ENCODE measurements around the gene SSC5D.
"Not testable (repeated sequence)": the region's sequence is repeated elsewhere in the genome, so short reads cannot be mapped to it uniquely, and the experiment has no call there.

The SSC5D gene

DNA sequence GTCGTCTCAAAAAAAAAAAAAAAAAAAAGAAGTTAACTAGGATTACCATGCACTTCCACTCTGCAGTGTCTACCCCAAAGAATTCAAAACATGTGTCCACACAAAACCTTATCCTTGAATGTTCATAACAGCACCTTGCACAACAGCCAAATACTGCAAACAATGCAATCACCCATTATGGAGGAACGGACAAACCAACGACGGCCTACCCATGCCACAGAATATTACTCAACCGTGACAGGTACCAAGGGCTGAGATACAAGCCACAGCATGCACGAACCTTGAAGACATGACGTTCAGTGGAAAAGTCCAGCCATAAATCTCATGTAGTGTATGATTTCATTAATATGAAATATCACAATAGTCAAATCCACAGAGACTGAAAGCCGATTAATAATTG lies 42.2 kb upstream of the SSC5D start:
- Histone ChIP-seq H3K27ac (ENCODE audit: low read length) (no peak overlapping the region), H3K36me3 (ENCODE audit: control insufficient read depth in 2 of 2, insufficient read depth in 2 of 2, low read length in 2 of 2) (no peaks in the 10 kb centered on the region), H3K4me1 (ENCODE audit: control insufficient read depth, insufficient read depth, low read length) (peaks cover 7% of the 10 kb centered on the region), H3K4me3 (ENCODE audit: low read length in 2 of 2) (no peak overlapping the region), H3K9ac (ENCODE audit: low read length in 2 of 2) (no peak overlapping the region), H3K9me3 (ENCODE audit: control insufficient read depth in 2 of 2, low read length in 2 of 2) (no peaks in the 10 kb centered on the region), H3K27me3 (ENCODE audit: control insufficient read depth in 1 of 2, insufficient read depth in 2 of 2, low read length in 2 of 2) (peaks cover 53 to 54% of the 10 kb centered on the region in 2 donors)

DNA sequence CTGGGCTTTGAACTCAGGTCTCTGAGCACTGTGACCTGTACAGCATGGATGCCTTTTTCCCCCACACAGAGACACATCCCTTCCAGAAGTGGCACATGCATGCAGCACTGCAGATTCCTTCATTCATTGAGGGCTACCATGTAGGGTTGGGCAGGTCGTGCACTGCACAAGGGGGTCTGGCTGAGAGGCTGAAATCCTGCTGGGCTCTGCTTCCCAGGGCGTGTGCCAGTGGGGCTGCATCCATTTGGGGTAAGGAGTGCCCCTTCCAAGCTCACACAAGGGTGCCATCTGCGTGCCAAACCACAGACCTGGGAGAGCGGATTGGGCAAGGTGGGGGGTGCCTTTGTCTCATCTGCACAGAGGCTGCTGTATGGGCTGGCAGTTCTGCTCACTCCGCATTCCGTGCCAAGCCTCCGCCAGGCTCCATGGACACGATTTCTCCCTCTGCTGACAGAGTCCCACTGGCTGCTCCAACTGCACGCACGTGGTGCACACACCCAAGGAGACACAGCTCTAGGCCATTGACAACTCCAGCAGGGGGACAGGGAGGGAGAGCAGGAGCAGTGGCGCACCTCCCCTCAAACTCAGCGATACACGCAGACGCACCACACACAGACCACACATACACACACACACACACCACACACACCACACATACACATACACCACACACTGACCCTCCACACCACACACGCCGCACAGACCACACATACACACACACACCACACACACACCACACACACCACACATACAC lies 40.6 kb upstream of the SSC5D start:
- H3K36me3 ChIP-seq (ENCODE audit: control insufficient read depth in 2 of 2, insufficient read depth in 2 of 2, low read length in 2 of 2): no peaks in the 10 kb centered on the region
- H3K27ac ChIP-seq (ENCODE audit: low read length): no peak overlapping the region
- H3K4me3 ChIP-seq (ENCODE audit: low read length in 2 of 2): no peak overlapping the region
- no peaks in the 10 kb centered on the region for H3K9me3 ChIP-seq (ENCODE audit: control insufficient read depth in 2 of 2, low read length in 2 of 2)
- no peak overlapping the region for H3K9ac ChIP-seq (ENCODE audit: low read length in 2 of 2)
- H3K27me3 ChIP-seq (ENCODE audit: control insufficient read depth in 1 of 2, insufficient read depth in 2 of 2, low read length in 2 of 2): peaks cover 48 to 57% of the 10 kb centered on the region in 2 donors
- H3K4me1 ChIP-seq (ENCODE audit: control insufficient read depth, insufficient read depth, low read length): peaks cover 10% of the 10 kb centered on the region

DNA sequence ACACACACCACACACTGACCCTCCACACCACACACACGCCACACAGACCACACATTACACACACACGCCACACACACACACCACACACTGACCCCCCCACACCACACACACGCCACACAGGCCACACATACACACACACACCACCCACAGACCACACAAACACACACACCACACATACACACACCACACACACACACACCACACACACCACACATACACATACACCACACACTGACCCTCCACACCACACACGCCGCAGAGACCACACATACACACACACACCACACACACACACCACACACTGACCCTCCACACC lies 40.1 kb upstream of the SSC5D start:
- H3K9ac ChIP-seq (ENCODE audit: low read length in 2 of 2); H3K27ac ChIP-seq (ENCODE audit: low read length); H3K9me3 ChIP-seq (ENCODE audit: control insufficient read depth in 2 of 2, low read length in 2 of 2); H3K4me3 ChIP-seq (ENCODE audit: low read length in 2 of 2); H3K36me3 ChIP-seq (ENCODE audit: control insufficient read depth in 2 of 2, insufficient read depth in 2 of 2, low read length in 2 of 2): not testable (repeated sequence)
- Histone ChIP-seq H3K4me1 (ENCODE audit: control insufficient read depth, insufficient read depth, low read length) (peaks cover 14% of the 10 kb centered on the region), H3K27me3 (ENCODE audit: control insufficient read depth in 1 of 2, insufficient read depth in 2 of 2, low read length in 2 of 2) (peaks cover 45 to 56% of the 10 kb centered on the region in 2 donors)

DNA sequence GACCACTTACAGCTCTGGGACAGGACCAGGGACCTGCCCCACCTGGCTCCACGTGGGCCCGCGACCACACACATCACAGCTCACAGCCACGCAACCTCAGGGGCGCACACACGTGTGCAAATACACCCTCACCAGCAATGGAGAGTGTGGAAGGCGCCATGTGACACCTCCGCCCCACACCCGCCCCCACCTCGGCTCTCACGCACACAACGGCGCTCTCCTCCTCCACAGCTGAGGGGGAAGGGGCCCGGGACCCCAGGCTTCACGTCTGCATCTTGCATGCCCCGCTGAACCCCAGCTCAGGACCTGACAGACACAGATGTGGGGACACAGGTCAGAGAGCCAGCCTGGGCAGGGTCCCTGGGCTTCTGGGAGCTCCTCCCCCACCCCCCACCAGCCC lies 38.8 kb upstream of the SSC5D start:
- H3K36me3 ChIP-seq (ENCODE audit: control insufficient read depth in 2 of 2, insufficient read depth in 2 of 2, low read length in 2 of 2): no peaks in the 10 kb centered on the region
- no peak overlapping the region for H3K4me3 ChIP-seq (ENCODE audit: low read length in 2 of 2)
- H3K9me3 ChIP-seq (ENCODE audit: control insufficient read depth in 2 of 2, low read length in 2 of 2): no peaks in the 10 kb centered on the region
- H3K27me3 ChIP-seq (ENCODE audit: control insufficient read depth in 1 of 2, insufficient read depth in 2 of 2, low read length in 2 of 2): peaks cover 34 to 43% of the 10 kb centered on the region in 2 donors
- peaks cover 15% of the 10 kb centered on the region for H3K4me1 ChIP-seq (ENCODE audit: control insufficient read depth, insufficient read depth, low read length)
- no peak overlapping the region for H3K9ac ChIP-seq (ENCODE audit: low read length in 2 of 2)
- no peak overlapping the region for H3K27ac ChIP-seq (ENCODE audit: low read length)

DNA sequence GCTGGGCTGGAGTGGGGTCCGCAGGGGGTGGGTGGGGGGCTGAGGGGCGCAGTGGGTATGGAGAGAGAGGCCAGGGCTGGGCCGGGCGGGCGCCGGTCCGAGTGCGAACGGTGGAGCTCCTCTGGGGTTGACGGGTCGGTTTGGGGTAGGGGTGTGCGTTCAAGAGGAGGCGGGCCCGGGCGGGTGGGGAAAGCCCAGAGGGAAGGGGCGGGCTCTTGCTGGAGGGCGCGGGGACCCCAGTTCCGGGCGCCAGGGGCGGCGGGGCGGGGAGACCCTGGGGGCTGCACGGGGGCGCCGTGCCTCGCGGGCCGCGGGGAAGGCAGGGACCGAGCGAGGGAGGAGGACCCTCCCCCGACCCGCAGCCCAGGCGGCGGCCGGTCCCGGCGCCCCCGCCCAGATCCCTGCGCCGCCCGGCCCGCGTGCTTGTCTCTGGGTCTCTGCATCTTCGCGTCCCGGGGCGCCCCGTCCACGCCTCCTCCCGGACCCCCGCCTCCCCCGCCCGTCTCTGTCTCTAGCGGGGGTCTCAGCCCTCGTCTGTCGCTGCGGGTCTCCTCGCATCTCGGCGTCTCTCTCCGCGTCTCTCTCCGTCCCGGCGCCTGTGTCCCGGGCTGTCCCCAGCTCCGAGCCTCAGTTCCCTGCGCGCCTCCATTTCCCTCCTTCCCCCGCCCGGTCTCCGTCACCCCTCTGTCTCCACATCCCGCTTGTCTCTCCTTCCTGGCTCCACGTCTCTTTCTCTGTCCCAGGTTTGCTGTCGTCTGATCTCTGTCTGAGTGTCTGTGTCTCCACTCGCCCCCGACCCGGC lies 36.9 kb upstream of the SSC5D start:
- H3K4me3 ChIP-seq (ENCODE audit: low read length in 2 of 2): peak overlapping the region in 1 of 2 donors; percentile 52
- peaks cover 25 to 31% of the 10 kb centered on the region in 2 donors for H3K27me3 ChIP-seq (ENCODE audit: control insufficient read depth in 1 of 2, insufficient read depth in 2 of 2, low read length in 2 of 2)
- no peak overlapping the region for H3K27ac ChIP-seq (ENCODE audit: low read length)
- H3K9me3 ChIP-seq (ENCODE audit: control insufficient read depth in 2 of 2, low read length in 2 of 2): no peaks in the 10 kb centered on the region
- peaks cover 15% of the 10 kb centered on the region for H3K4me1 ChIP-seq (ENCODE audit: control insufficient read depth, insufficient read depth, low read length)
- H3K9ac ChIP-seq (ENCODE audit: low read length in 2 of 2): no peak overlapping the region
- no peaks in the 10 kb centered on the region for H3K36me3 ChIP-seq (ENCODE audit: control insufficient read depth in 2 of 2, insufficient read depth in 2 of 2, low read length in 2 of 2)

DNA sequence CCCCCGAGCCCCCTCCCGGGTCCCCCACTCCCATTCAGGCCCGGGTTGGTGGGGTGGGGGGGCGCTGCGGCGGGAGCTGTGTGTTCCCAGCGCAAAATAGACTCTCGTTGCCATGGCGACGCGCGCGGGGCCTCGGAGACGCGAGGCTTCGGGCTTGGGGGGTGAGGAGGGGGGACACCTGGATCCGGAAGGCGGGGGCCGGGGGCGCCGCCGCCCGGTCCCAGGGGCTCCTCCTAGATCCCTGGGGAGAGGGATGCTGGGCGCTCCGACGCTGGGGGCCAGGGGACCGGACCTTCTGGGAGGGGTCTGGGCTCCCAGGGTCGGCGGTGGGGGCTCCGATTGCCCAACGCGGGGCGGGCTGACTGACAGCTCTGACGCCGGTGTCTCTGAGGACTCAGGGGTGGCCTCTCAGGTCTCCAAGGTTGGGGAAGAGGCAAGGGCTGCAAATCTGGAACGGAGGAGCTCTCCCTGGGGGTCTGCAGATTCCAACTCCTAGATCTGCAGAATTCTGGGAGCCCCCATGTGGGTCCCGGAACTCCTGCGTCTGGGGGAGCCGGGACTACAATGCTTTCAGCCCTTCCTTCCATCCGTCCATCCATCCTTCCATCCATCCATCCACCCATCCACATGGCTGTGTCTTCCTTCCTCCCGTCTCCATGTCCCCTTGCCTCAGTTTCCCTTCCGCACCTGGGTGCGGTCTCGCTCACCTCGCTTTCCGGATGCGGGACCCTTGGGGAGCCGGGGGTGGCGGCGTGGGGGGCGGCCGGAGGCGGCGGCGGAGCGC lies 36.1 kb upstream of the SSC5D start:
- Histone ChIP-seq H3K27ac (ENCODE audit: low read length) (no peak overlapping the region), H3K9ac (ENCODE audit: low read length in 2 of 2) (no peak overlapping the region), H3K36me3 (ENCODE audit: control insufficient read depth in 2 of 2, insufficient read depth in 2 of 2, low read length in 2 of 2) (no peaks in the 10 kb centered on the region), H3K4me1 (ENCODE audit: control insufficient read depth, insufficient read depth, low read length) (peaks cover 15% of the 10 kb centered on the region), H3K4me3 (ENCODE audit: low read length in 2 of 2) (peak overlapping the region in 1 of 2 donors; percentile 3), H3K9me3 (ENCODE audit: control insufficient read depth in 2 of 2, low read length in 2 of 2) (no peaks in the 10 kb centered on the region), H3K27me3 (ENCODE audit: control insufficient read depth in 1 of 2, insufficient read depth in 2 of 2, low read length in 2 of 2) (peaks cover 25 to 29% of the 10 kb centered on the region in 2 donors)

DNA sequence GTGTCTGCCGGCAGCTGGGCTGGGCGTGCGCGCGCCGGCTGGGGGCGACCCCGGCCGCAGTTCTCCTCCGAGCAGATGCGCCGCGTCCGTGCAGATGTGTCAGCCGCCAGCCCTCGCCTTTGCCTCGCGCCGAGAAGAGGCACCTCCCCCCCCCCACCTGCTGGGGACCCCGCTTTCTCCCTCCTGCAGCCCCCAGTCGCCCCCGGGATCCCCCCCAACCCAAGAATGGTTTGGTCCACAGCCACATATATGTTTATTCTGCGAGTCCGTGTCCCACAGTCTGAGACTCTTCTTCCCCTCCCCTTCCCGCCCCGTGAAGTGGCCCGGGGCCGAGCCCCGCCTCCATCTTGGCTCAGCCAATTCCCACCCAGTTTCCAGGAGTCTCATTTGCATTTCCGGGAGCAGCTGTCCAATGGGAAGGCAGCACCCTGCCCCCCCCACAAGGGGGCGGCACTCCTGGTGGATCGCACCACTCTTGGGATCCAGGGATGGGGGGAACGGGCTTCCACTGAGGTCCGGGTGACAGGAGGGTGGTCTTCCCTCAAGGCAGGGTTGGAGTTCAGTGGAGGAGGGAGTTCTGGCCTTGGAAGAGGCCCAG lies 35.4 kb upstream of the SSC5D start:
- peaks cover 13% of the 10 kb centered on the region for H3K4me1 ChIP-seq (ENCODE audit: control insufficient read depth, insufficient read depth, low read length)
- H3K27me3 ChIP-seq (ENCODE audit: control insufficient read depth in 1 of 2, insufficient read depth in 2 of 2, low read length in 2 of 2): peaks cover 21 to 27% of the 10 kb centered on the region in 2 donors
- H3K9ac ChIP-seq (ENCODE audit: low read length in 2 of 2): no peak overlapping the region
- no peak overlapping the region for H3K27ac ChIP-seq (ENCODE audit: low read length)
- H3K36me3 ChIP-seq (ENCODE audit: control insufficient read depth in 2 of 2, insufficient read depth in 2 of 2, low read length in 2 of 2): no peaks in the 10 kb centered on the region
- H3K4me3 ChIP-seq (ENCODE audit: low read length in 2 of 2): no peak overlapping the region
- no peaks in the 10 kb centered on the region for H3K9me3 ChIP-seq (ENCODE audit: control insufficient read depth in 2 of 2, low read length in 2 of 2)

DNA sequence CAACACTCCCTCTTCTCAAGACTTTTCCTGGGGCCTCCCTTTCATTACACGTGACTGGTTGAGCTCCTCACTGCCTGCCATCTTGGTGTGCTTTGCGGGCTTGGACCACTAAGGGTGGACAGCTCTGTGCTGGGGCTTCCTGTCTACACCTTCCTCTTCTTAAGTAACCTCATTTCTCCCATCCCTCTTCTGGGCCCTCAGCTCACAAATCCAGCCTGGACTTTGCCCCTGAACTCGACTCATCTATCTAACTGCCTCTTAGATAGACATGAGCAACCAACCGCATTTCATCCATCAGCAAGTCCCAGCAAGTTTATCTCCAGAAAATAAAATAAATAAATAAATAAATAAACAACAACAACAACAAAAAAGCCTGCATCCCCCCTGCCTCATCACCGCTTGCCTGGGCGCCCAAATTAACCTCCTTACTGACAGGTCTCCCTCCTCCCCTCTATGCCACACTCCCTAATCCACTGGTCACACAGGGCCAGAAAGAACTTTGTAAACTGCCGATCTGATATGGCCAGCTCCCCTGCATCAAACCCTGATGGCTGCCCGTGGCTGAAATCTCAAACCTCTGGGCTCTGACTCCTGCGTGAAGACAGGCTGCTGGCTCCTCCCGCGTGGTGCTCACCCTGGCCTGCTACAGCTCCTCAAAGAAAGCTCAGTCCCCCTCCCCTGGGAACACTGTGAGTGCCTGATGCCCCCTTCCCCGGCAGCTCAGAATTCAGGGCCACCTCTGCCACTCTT lies 34.5 kb upstream of the SSC5D start:
- H3K4me3 ChIP-seq (ENCODE audit: low read length in 2 of 2): no peak overlapping the region
- no peak overlapping the region for H3K27ac ChIP-seq (ENCODE audit: low read length)
- H3K9me3 ChIP-seq (ENCODE audit: control insufficient read depth in 2 of 2, low read length in 2 of 2): no peaks in the 10 kb centered on the region
- no peaks in the 10 kb centered on the region for H3K36me3 ChIP-seq (ENCODE audit: control insufficient read depth in 2 of 2, insufficient read depth in 2 of 2, low read length in 2 of 2)
- no peak overlapping the region for H3K9ac ChIP-seq (ENCODE audit: low read length in 2 of 2)
- peaks cover 12% of the 10 kb centered on the region for H3K4me1 ChIP-seq (ENCODE audit: control insufficient read depth, insufficient read depth, low read length)
- peaks cover 19 to 27% of the 10 kb centered on the region in 2 donors for H3K27me3 ChIP-seq (ENCODE audit: control insufficient read depth in 1 of 2, insufficient read depth in 2 of 2, low read length in 2 of 2)

DNA sequence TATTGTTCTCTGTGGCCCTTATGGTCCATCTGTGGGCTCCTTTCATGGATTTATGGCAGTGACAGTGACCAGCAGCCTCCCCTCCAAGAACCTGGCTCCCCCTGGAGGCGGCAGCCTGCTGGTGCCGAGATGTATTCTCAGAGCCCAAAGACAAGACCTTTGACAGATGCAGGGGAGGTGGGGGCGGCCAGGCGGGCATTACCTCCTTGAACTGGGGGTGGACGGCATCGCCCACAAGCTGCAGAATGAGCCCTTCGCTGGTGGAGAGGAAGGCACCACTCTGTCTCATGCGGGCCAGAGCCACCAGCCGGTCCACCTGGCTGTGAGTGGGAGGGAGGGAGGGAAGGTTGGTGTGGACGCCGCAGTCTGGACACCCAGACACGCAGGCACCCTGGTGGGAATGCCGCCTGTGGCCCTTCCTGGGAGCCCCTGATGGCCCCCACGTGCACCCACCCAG lies 33.4 kb upstream of the SSC5D start:
- H3K36me3 ChIP-seq (ENCODE audit: control insufficient read depth in 2 of 2, insufficient read depth in 2 of 2, low read length in 2 of 2): no peaks in the 10 kb centered on the region
- H3K4me1 ChIP-seq (ENCODE audit: control insufficient read depth, insufficient read depth, low read length): peaks cover 17% of the 10 kb centered on the region
- H3K9ac ChIP-seq (ENCODE audit: low read length in 2 of 2): no peak overlapping the region
- H3K27ac ChIP-seq (ENCODE audit: low read length): no peak overlapping the region
- no peak overlapping the region for H3K4me3 ChIP-seq (ENCODE audit: low read length in 2 of 2)
- H3K9me3 ChIP-seq (ENCODE audit: control insufficient read depth in 2 of 2, low read length in 2 of 2): no peaks in the 10 kb centered on the region
- peaks cover 9 to 17% of the 10 kb centered on the region in 2 donors for H3K27me3 ChIP-seq (ENCODE audit: control insufficient read depth in 1 of 2, insufficient read depth in 2 of 2, low read length in 2 of 2)
